PC-3 (cell line): ENCODE results near the gene GABBR2. TPM values are rescaled to one million over a fixed set of nuclear protein-coding genes. Genes with fewer than 3 reads are reported as not detected.

Source experiments
- ATAC-seq: fragments of 200-7000 bp; cut with Tn5 transposase; 2 replicates; pipeline ENCODE4 v1.9.1; 2020; ENCODE audit warnings: mild to moderate bottlenecking, moderate library complexity
- BruUV-seq: library from RNA; stranded (reverse); fragments of 400-500 nt; replicated peaks from 2 replicates; lab custom pipeline; 2021; lab: Mats Ljungman, UMichigan
- CTCF ChIA-PET: fragments of 300-600 bp; sonication (Branson Sonifier 250); formaldehyde crosslinking; loops from one replicate; lab custom pipeline; 2022; ENCODE audit warnings: antibody characterized with exemption; lab: Charles Lee
- POLR2A ChIA-PET: fragments of 300-600 bp; sonication (Branson Sonifier 250); formaldehyde crosslinking; loops from one replicate; lab custom pipeline; 2022; ENCODE audit warnings: antibody characterized with exemption; ENCODE audit not compliant: unreplicated experiment; lab: Charles Lee
- DNase-seq: peaks from one replicate; pipeline ENCODE4 v3.0.0-alpha.2; 2015
- H2AFZ ChIP-seq: fragments of 300-600 bp; sonication (generic); 2 replicates; pipeline ENCODE4 v1.6.0; 2016; ENCODE audit warnings: antibody characterized with exemption, low read length
- H3F3A ChIP-seq: fragments of 300-600 bp; sonication (generic); one replicate; pipeline ENCODE4 v1.6.0; 2017; ENCODE audit warnings: antibody characterized with exemption, low read length, control low read depth, mild to moderate bottlenecking; ENCODE audit not compliant: unreplicated experiment
- H3K27ac ChIP-seq: fragments of 300-600 bp; sonication (generic); 2 replicates; pipeline ENCODE4 v1.5.1; 2016; ENCODE audit warnings: mild to moderate bottlenecking, low read length
- H3K27me3 ChIP-seq: fragments of 300-600 bp; sonication (generic); 2 replicates; pipeline ENCODE4 v1.6.1; 2016; ENCODE audit warnings: low read length, mixed read lengths
- H3K36me3 ChIP-seq: fragments of 300-600 bp; sonication (generic); 2 replicates; pipeline ENCODE4 v1.6.1; 2016; ENCODE audit warnings: low read depth, mixed run types, low read length, mixed read lengths
- H3K4me1 ChIP-seq: fragments of 300-600 bp; sonication (generic); 2 replicates; pipeline ENCODE4 v1.5.1; 2016; ENCODE audit warnings: low read length; ENCODE audit not compliant: insufficient read depth
- H3K4me2 ChIP-seq: fragments of 300-600 bp; sonication (generic); 2 replicates; pipeline ENCODE4 v1.6.0; 2016; ENCODE audit warnings: low read length
- H3K4me3 ChIP-seq: fragments of 300-600 bp; sonication (generic); 2 replicates; pipeline ENCODE4 v1.5.1; 2016; ENCODE audit warnings: mild to moderate bottlenecking, low read length, mixed read lengths
- H3K79me2 ChIP-seq: fragments of 300-600 bp; sonication (generic); 2 replicates; pipeline ENCODE4 v1.6.1; 2017; ENCODE audit warnings: low read length, mixed read lengths
- H3K9ac ChIP-seq: fragments of 300-600 bp; sonication (generic); 2 replicates; pipeline ENCODE4 v1.6.0; 2016; ENCODE audit warnings: mild to moderate bottlenecking, low read length
- H3K9me2 ChIP-seq: fragments of 300-600 bp; sonication (generic); replicated peaks from 2 replicates; pipeline ENCODE4 v1.6.1; 2016; ENCODE audit warnings: mixed run types, low read length, mixed read lengths
- H3K9me3 ChIP-seq: fragments of 300-600 bp; sonication (generic); 2 replicates; pipeline ENCODE4 v1.6.1; 2016; ENCODE audit warnings: low read length, mixed read lengths
- H4K20me1 ChIP-seq: fragments of 300-600 bp; sonication (generic); 2 replicates; pipeline ENCODE4 v1.6.1; 2016; ENCODE audit warnings: low read length, mixed read lengths
- EZH2 ChIP-seq: fragments of 300-600 bp; sonication (generic); IDR thresholded peaks from one replicate; pipeline ENCODE4 v1.6.1; 2017; ENCODE audit warnings: antibody characterized with exemption, mild to moderate bottlenecking, low read length; ENCODE audit not compliant: unreplicated experiment
- EZH2phosphoT487 ChIP-seq: fragments of 300-600 bp; sonication (generic); IDR thresholded peaks from 2 replicates; pipeline ENCODE4 v1.6.1; 2018; ENCODE audit warnings: mild to moderate bottlenecking, antibody characterized with exemption, low read length, borderline replicate concordance
- intact Hi-C: fragments of 100-400 bp; cut with micrococcal nuclease; formaldehyde crosslinking; loops from 2 replicates; pipeline ENCODE4 v1.9.0; 2023
- total RNA-seq: library from RNA; depleted of rRNA; stranded (reverse); fragments of >200 nt; gene quantifications from 2 replicates; pipeline ENCODE4 v1.2.3, GENCODE V29; 2014
- TF ChIP-seq, protein P1 (sequence below): fragments of 300-600 bp; sonication (generic); conservative IDR thresholded peaks from 2 replicates; pipeline ENCODE4 v1.5.1; 2017; ENCODE audit warnings: antibody characterized with exemption, low read depth, mild to moderate bottlenecking, low read length

GABBR2 gene
- total RNA-seq, 1 experiment from 2014 or later: 0.44 TPM

DNA sequence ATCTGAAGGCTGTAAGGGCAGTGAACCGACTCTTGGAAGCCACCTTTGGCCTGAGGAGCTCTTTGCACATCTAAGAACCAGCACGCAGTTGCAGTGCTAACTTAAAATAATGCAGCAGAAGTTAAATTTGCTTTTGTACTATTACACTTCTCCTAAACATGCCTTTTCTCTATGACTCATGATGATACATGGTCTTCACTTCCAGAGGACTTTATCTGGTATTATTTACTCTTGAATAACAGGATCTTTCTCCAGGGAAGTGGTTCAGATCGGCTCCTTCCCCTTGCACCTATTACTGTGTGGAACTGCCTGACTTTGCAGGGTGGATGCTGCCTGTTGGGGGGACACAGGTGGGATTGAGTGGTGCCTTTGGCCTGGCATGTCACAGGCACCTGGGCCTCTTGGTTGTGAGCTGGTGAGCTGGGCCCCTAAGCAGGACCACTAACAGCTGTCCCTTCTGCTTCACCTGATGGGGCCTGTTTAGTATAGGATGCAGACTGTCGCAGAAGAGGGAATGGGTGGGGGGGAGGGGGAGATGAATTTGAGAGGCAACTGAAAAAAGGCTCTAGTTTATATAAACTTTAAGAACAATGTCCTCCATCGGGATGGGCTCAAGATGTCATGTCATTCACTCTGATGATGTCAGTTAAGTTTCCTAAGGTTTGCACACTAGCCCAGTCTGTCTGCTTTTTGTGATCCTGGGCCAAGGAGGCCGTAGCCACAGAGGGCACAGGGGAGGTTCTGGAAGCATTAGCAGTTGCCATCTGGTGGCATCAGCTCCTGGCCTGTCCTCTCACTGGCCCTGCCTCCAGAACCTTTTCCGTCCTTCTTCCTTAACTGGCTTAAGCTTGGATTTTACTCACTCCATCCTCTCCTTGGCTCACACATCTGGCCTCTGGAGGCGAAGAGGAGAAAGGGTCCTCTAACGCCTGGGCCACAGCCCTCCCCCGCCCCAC is 33.9 kb upstream of the GABBR2 start:
- ChIA-PET POLR2A (no interaction called here), CTCF (no interaction called here)
- no peaks in the 10 kb centered on the region for H3K27me3 ChIP-seq
- ATAC-seq (peak; percentile 97), DNase-seq (peak; percentile 69)
- intact Hi-C loops: loop anchor here (1.0 kb wide), 1 partner anchor 34 kb away; no protein-coding TSS in a partner anchor
- H4K20me1 ChIP-seq: no peaks in the 10 kb centered on the region
- peak overlapping the region; percentile 52 for H3K27ac ChIP-seq
- no TSS peak for BruUV-seq
- peaks cover 23% of the 10 kb centered on the region for H3K4me1 ChIP-seq
- H3K4me3 ChIP-seq: no peak overlapping the region
- TF ChIP-seq EZH2phosphoT487 (no peak), EZH2 (no peak)
- TF ChIP-seq, protein P1, sequence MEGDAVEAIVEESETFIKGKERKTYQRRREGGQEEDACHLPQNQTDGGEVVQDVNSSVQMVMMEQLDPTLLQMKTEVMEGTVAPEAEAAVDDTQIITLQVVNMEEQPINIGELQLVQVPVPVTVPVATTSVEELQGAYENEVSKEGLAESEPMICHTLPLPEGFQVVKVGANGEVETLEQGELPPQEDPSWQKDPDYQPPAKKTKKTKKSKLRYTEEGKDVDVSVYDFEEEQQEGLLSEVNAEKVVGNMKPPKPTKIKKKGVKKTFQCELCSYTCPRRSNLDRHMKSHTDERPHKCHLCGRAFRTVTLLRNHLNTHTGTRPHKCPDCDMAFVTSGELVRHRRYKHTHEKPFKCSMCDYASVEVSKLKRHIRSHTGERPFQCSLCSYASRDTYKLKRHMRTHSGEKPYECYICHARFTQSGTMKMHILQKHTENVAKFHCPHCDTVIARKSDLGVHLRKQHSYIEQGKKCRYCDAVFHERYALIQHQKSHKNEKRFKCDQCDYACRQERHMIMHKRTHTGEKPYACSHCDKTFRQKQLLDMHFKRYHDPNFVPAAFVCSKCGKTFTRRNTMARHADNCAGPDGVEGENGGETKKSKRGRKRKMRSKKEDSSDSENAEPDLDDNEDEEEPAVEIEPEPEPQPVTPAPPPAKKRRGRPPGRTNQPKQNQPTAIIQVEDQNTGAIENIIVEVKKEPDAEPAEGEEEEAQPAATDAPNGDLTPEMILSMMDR: no peak
- no peaks in the 10 kb centered on the region for H3F3A ChIP-seq
- H2AFZ ChIP-seq: no peak overlapping the region
- H3K4me2 ChIP-seq: peak overlapping the region; percentile 64
- H3K9ac ChIP-seq: no peak overlapping the region
- no peaks in the 10 kb centered on the region for H3K79me2 ChIP-seq
- no peaks in the 10 kb centered on the region for H3K9me2 ChIP-seq
- no peaks in the 10 kb centered on the region for H3K36me3 ChIP-seq
- H3K9me3 ChIP-seq: no peaks in the 10 kb centered on the region

- POLR2A ChIA-PET: no interaction called here
- H3K36me3 ChIP-seq: no peaks in the 10 kb centered on the region
- CTCF ChIA-PET: no interaction called here
Observed at GRCh38 chr9:98740226-98740881, 31.6 kb upstream of the GABBR2 start.

More at GRCh38 chr9:98740226-98740881, 31.6 kb upstream of the GABBR2 start:
- H3K27ac ChIP-seq: no peak overlapping the region
- no peaks in the 10 kb centered on the region for H3K79me2 ChIP-seq
- H3K9me3 ChIP-seq: no peaks in the 10 kb centered on the region
- H3F3A ChIP-seq: no peaks in the 10 kb centered on the region
- H4K20me1 ChIP-seq: no peaks in the 10 kb centered on the region
- H2AFZ ChIP-seq: no peak overlapping the region
- ATAC-seq (no peak), DNase-seq (no peak)
- peaks cover 23% of the 10 kb centered on the region for H3K4me1 ChIP-seq
- BruUV-seq: no TSS peak
- no peak overlapping the region for H3K4me2 ChIP-seq
- TF ChIP-seq EZH2 (no peak), EZH2phosphoT487 (no peak)
- TF ChIP-seq, protein P1: no peak
- no peak overlapping the region for H3K4me3 ChIP-seq
- H3K9me2 ChIP-seq: no peaks in the 10 kb centered on the region
- intact Hi-C loops: no loop called here
- no peak overlapping the region for H3K9ac ChIP-seq
- H3K27me3 ChIP-seq: no peaks in the 10 kb centered on the region
